Gastrocnemius medialis (tissue), 4 donors: ENCODE data around the gene SEPTIN3.

ENCODE experiments used
- CTCF ChIP-seq, 5 experiments: fragments of 450-650 bp in 3 of 5; fragments of 200-600 bp in 2 of 5; sonication (generic) in 2 of 5; IDR thresholded peaks in 4 of 5; conservative IDR thresholded peaks in 1 of 5; 1 replicate in 4 of 5; 2 replicates in 1 of 5; pipeline ENCODE4 v1.5.1; 2016 to 2019; ENCODE audit warnings: antibody characterized with exemption in 5 of 5, mild to moderate bottlenecking in 3 of 5, moderate library complexity in 3 of 5
- POLR2A ChIP-seq, 2 donors: fragments of 450-650 bp; IDR thresholded peaks; one replicate each; pipeline ENCODE4 v1.6.1; 2017; ENCODE audit warnings: antibody characterized with exemption in 2 of 2, mild to moderate bottlenecking in 2 of 2, moderate library complexity in 2 of 2

- TF ChIP-seq POLR2A (IDR thresholded peaks at IDR 0.05) (no peak), CTCF (IDR thresholded peaks at IDR 0.05 in 4 of 5, conservative IDR thresholded peaks at IDR 0.05 in 1 of 5) (no peak)
Measured at GRCh38 chr22:41939981-41940831, 29.0 kb upstream of the SEPTIN3 start.
